ENCODE data around the gene C1orf21.
A peak's percentile ranks its signal among the peaks of the same experiment; 100 is the strongest.
"Not testable (repeated sequence)": the region's sequence is repeated elsewhere in the genome, so short reads cannot be mapped to it uniquely, and the experiment has no call there.

Gene C1orf21

GRCh38 chr1:184610876-184611595, 224.2 kb downstream of the C1orf21 start:
- DNase-seq, result no peak

DNA sequence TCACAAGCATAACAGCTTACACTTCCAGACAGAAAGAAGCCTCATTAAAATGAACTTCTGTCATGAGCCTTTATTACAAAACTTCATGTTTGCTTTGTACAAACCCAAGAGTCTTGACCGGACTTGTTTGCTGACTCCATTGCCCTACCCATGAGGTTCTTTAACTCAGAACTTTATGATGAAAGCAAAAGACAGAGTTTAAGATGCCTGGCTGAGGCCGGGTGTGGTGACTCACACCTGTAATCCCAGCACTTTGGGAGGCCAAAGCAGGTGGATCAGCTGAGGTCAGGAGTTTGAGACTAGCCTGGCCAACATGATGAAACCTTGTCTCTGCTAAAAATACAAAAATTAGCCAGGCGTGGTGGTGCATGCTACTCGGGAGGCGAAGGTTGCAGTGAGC, 225.4 kb downstream of the C1orf21 start:
- DNase-seq, result not testable (repeated sequence)

GRCh38 chr1:184614667-184615066, 227.8 kb downstream of the C1orf21 start:
- no peak for DNase-seq

DNA sequence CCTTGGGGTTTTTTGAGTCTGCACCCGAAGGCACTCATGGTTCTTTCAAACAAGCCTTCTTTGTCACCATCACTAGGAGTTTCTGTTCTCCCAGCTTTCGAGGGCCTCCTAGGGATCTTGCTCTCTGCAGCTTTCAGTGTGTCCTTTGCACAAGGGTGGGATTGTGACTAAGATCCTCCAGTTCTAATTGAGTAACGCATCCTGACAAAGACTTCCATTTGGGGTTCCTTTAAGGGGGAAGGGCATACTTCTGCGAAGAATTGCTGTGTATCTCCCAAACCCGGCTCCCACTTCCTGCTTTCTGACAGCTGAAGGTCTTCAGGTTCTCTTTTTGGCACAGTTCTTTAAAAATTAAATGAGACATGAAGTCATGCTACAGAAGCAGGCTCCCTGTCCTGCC, 228.5 kb downstream of the C1orf21 start:
- DNase-seq, result no peak

- no peak for DNase-seq
Observed at GRCh38 chr1:184616504-184616903, 229.7 kb downstream of the C1orf21 start.

DNA sequence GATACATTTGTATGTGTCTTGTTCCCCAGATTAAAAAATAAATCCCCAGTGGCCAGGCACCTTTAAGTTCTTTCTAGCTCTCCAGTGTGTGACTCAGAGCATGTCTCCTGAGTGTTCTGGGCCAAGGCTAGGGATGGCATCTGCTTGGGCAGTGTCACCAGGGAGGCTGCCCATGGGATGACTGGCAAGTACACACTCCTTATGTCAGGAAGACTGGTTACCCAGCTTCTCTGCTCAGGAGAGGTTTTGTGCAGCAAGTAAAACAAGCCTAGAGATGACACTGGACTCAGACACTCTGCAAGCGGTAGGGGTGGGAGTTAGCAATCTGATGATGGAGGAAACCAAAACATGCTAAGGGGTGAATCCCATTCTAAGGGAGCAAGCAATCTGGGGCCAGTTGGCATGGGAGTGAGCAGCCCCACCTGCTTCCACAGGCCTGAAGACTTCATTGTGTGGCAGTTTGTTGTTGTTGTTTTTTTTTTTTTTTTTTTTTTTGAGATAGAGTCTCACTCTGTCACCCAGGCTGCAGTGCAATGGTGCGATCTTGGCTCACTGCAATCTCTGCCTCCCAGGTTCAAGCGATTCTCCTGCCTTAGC, 230.7 kb downstream of the C1orf21 start:
- DNase-seq, result no peak

DNA sequence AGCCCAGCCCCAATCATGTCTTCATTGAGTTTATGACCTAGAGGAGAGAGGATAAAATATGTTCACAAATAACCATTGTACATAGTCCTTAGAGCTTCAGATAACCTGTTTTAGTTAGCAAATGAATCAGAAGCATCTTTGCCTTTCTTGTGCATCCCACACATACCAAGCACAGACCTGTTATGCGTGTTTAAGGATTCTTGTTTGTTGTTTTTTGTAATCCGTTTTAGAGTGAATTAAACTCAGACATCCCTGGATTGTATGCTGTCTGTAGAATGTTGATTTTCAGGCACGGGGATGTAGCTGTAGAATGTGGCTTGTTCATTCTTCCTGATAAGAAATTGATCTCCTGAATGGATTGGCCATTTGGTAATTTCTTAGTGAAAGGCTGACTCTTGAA, 232.0 kb downstream of the C1orf21 start:
- DNase-seq, result no peak

DNA sequence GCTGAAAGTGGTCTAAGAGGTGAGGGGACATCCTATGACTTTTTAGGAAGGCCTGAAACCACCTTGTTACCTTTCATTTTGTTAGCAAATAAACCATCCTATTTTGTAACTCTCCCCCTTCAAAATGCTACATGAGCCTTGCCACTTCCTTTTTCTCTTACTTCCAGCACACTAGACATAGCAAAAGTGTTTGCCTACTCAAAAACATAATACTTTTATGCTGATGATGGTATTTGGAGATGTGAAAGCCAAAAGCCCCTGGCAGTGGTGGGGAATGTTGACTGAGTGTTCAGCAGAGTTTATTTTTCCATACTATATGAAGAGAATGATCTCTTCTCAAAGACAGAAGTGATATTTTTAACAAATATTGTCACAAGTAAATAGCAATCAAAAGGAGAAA, 233.6 kb downstream of the C1orf21 start:
- DNase-seq, result no peak

DNA sequence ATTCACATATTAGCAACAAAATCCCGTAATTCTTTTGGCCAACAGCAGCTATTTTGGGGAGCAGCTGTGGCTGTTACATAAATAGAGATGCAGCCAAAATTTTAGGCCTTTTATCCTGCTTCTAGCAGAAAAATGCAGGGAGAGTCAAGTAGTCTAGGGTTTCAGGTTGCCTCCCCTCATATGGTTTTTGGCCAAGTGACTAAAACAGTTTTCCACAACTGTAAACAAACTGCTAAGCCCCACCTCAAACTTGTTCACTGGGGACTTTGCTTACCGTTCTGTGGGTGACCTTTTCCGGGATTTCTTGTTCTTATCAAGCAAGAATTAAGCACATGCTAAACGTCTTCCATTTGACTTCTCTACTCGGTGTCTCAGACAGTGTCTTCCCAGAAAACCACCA, 234.4 kb downstream of the C1orf21 start:
- DNase-seq, result no peak

- peak in 1 of 2 experiments; percentile 48 for DNase-seq
Observed at GRCh38 chr1:184622136-184622823, 235.5 kb downstream of the C1orf21 start.

- no peak for DNase-seq
Observed at GRCh38 chr1:184623404-184623803, 236.6 kb downstream of the C1orf21 start.

GRCh38 chr1:184624051-184624450, 237.2 kb downstream of the C1orf21 start:
- no peak for DNase-seq

GRCh38 chr1:184624626-184625025, 237.8 kb downstream of the C1orf21 start:
- DNase-seq, result no peak

DNA sequence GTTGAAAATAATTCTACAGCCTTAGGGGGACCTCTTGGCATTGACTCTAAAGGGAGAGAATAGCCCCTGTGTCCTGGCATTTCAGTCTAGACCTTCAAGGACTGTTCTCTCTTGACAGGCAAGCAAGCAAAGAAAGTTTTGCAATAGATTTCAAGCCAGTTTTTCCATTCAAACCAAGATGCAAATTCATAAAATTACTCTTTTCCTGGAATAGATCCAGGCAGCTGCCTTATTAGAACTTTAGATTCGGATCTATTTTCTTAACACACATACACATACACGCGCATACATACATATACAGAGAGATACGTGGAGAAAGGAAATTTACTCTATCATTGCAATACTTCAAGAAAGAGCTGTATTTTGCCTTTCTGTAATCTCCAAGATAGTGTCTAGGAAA, 238.4 kb downstream of the C1orf21 start:
- no peak for DNase-seq

DNA sequence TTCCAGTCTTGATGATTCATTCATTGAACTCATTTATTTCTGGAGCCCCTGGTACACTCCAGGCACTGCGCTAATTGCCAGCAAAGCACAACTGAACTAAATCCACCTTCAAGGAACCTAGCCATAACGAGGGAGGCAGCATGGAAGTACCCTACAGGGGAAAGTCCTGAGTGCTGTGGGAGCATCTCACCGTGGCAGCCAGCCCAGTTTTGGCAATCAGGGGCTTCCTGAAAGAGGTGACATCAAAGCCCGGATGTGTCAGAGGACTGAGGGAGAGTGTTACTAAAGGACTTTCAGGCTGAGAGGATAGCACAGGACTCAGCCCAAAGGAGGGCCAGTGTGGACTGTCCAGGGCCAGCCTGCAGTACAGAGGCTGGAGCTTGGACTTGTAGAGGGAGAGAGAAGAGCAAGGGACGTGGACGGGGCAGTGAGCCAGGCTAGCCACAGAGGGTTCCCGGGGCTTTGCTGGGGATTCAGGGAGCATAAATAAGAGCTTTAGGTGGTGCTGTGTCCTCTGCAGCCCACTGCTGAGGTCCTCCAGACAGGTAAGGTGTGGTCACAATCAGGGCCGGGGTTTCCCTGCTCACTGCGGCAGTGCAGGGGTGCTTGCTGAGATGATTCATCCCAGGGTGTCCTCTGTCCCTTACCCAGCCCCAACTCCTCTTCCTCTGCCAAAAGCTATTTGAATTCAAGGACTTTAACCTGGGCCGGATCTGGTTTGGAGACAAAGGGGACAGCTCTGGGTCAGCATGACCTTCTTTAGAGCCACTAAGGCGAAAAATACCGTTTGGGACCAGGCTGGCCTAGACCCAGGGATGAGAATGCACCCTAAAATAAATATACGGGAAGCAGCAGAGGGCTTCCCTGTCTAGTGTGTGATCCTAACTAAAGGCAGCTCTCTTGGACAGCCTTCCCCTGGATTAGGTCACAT, 239.5 kb downstream of the C1orf21 start:
- no peak for DNase-seq

GRCh38 chr1:184627007-184627341, 240.1 kb downstream of the C1orf21 start:
- DNase-seq, result no peak

DNA sequence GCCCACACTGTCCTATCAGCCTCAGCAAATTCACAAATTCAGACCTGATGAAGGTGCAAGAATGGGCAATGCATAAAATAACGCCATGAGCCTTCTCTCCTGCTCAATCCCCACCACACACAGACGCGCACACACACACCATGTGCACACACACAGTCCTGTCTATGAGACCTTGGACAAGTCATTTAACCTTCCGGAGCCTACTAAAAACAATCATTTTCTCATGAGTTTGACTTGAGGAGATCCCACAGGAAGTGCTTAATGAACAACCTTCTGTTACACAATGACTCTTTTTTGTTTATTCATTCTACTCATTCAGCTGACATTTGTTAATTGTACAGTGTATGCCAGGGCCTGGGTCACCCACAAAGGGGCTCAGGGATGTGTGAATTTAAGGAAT, 242.4 kb downstream of the C1orf21 start:
- no peak for DNase-seq

DNA sequence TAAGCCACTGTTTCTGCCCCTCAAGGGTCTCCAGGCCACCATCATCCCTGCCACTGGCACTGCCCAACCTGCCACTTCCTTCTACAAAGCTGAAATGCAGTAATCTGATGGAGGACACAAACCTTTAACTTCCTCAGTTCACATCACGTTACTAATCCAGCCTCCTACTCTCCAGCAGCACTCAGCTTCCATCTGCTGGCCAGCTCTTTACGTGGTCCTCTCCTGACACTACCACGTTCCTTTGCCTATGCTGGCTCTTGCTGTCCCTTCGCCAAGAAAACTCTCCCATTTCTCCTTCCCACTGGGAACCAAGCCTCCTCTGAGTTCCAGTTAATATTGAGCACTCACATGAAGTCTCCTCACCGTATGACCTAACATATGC, 243.8 kb downstream of the C1orf21 start:
- no peak for DNase-seq

GRCh38 chr1:184632415-184633175, 245.8 kb downstream of the C1orf21 start:
- no peak for DNase-seq

DNA sequence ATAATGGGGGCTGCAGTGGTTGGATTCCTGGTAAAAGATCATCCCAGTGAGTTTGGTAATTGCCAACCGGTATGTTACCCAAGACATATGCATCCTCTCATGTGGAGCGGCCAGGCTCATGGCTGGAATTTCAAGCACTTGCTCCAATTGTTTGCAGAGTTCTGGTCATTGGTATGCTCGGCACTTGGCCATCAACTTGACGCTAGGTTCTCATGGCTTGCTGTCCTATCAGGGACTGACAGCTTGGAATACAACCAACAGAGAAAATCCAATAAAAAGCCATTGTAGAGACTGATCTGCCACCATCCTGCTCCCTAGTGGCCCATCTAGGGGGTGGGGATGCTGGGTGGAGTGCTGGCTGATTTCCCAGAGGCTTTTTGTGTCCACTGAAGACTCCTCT, 247.0 kb downstream of the C1orf21 start:
- no peak for DNase-seq

DNA sequence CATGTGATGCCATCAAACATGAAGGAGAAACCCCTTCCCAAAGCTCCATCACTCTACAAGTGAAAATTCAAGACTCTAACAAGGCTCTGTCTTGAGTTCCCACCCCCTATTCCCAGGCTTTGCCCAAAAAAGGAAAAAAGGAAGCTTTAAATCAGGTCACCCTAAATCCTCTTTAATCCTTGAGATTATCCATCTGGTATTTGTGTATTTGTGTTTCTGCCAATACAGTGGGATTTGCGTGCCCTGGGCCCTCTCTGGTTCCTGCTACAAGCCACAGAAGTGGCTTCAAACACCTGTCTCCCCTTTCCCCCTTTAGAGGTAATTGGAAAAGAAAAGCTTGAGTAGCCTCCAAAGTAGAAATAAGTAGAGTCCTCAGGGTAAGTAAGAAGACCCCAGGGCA, 247.5 kb downstream of the C1orf21 start:
- DNase-seq, result no peak

DNA sequence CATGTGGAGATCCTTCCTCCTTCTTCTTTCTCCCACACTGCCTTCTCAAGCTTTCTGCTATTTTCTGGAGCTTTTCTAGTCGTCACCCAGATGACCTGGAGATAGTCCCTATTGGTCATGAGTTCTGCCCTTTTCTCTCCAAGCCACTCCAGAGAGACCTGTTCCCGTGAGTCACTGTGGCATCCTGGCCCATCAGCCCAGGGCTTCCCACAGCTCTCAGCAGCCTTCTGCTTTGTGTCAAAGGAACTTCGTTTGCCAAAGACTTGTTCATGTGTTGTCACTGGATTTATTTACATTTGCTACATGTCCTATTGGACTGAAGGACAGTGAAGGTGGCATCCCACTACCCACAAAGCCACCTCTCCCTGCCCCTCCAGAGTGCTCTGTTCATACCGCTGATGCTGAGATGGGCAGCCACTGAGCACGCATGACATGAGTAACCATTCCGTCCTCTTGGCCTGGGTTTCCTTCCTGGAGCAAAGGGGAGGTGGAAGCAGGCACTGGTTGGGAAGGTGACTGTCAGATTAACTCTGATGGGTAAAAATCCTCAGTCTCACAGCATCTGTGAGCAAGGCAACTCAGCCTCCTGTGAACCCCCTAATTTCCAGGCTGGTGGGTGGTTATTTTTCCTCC, 248.6 kb downstream of the C1orf21 start:
- DNase-seq, result no peak
